Ovary (tissue), 9 donors: ENCODE results near the gene ANO10. TPM values are rescaled to one million over a fixed set of nuclear protein-coding genes. Genes with fewer than 3 reads are reported as not detected.

Experiments used
- DNase-seq, 5 donors: peaks; one replicate each; pipeline ENCODE4 v3.0.0-alpha.2; 2019 to 2020
- H3K27ac ChIP-seq, 2 donors: fragments of 200-600 bp; one replicate each; pipeline versions ENCODE4 v1.5.1 to v1.8.0; 2019 to 2022
- H3K27me3 ChIP-seq: fragments of 200-600 bp; one replicate; pipeline ENCODE4 v1.8.0; 2022
- H3K36me3 ChIP-seq: fragments of 200-600 bp; sonication (generic); one replicate; pipeline ENCODE4 v1.5.1; 2019
- H3K4me1 ChIP-seq: one replicate; pipeline ENCODE4 v1.8.1; 2013; ENCODE audit warnings: mild to moderate bottlenecking, moderate library complexity; ENCODE audit not compliant: insufficient read depth
- H3K4me3 ChIP-seq: fragments of 200-600 bp; sonication (generic); one replicate; pipeline ENCODE4 v1.5.1; 2017
- H3K9me3 ChIP-seq, 2 donors: fragments of 200-600 bp in 1 of 2; sonication (generic) in 1 of 2; one replicate each; pipeline versions ENCODE4 v1.5.1 to v1.8.1; 2013 to 2019; ENCODE audit warnings: mild to moderate bottlenecking in 1 of 2, moderate library complexity in 1 of 2
- CTCF ChIP-seq, 3 donors: fragments of 450-650 bp in 2 of 3; fragments of 200-600 bp in 1 of 3; IDR thresholded peaks; one replicate each; pipeline versions ENCODE4 v1.5.1 to v1.8.0; 2016 to 2022; ENCODE audit warnings: antibody characterized with exemption in 3 of 3, mild to moderate bottlenecking in 1 of 3
- EP300 ChIP-seq: sonication (generic); formaldehyde crosslinking; IDR thresholded peaks from one replicate; pipeline ENCODE4 v1.6.1; 2017; ENCODE audit warnings: antibody characterized with exemption
- POLR2A ChIP-seq: fragments of 450-650 bp; IDR thresholded peaks from one replicate; pipeline ENCODE4 v1.6.1; 2017; ENCODE audit warnings: antibody characterized with exemption, mild to moderate bottlenecking, moderate library complexity
- WGBS, 3 donors: extraction: QIAGEN DNeasy Blood & Tissue Kit in 1 of 3; methylation state at CpG; one replicate each; pipeline versions ENCODE4 v1.1.5 to v1.1.7; 2013 to 2017; 5-methylcytosine and 5-hydroxymethylcytosine counted together
- intact Hi-C, 4 donors: fragments of 100-400 bp; cut with DNase I; formaldehyde crosslinking; loops; one replicate each; pipeline versions ENCODE4 v1.11.0 to v1.15.1; 2022 to 2023
- polyA plus RNA-seq, 2 donors: library from polyadenylated mRNA; stranded (reverse); fragments of 200-250 nt in 1 of 2; fragments of 350-450 nt in 1 of 2; fragmentation: Illumina TruSeq in 1 of 2; extraction: RNeasy Lipid Tissue Mini Kit (QIAGEN cat#74804) in 1 of 2; gene quantifications; one replicate each; pipeline ENCODE4 v1.2.3, GENCODE V29; 2013 to 2014
- total RNA-seq, 7 donors: library from RNA; depleted of rRNA in 2 of 7; stranded (reverse); fragments of >200 nt in 2 of 7; fragmentation: NEBNext Ultra II Directional in 3 of 7; extraction: Animal tissue kit (Norgen Biotek cat#: 25700) in 3 of 7; gene quantifications; one replicate each; pipeline versions ENCODE4 v1.1.0 to v1.2.4, GENCODE V29; 2016 to 2023
- donor health status: DM: no; HTN: no; CAD: no; lungs with moderate emphysema.
- donor health status: DM: no; HTN: no; CAD: no.
- donor health status: Bipolar disorder and iron deficiency.
- donor health status: DM: yes; HTN: yes; CAD: no.
- donor health status: DM: no; HTN: no; CAD: no.
- donor health status: DM: yes; HTN: yes; CAD: no.

ANO10 gene
- total and polyA plus RNA-seq, 9 donors: 12.2 to 58.7 (median 21.7) TPM

GRCh38 chr3:43531835-43532234, 90.0 kb downstream of the ANO10 start:
- Histone ChIP-seq H3K4me1 (no peaks in the 10 kb centered on the region), H3K27me3 (no peaks in the 10 kb centered on the region), H3K36me3 (no peaks in the 10 kb centered on the region), H3K27ac (no peak overlapping the region), H3K4me3 (no peak overlapping the region), H3K9me3 (no peaks in the 10 kb centered on the region)
- TF ChIP-seq EP300 (no peak), POLR2A (no peak), CTCF (IDR thresholded peaks at IDR 0.05) (no peak)
- DNase-seq: no peak
- WGBS, 3 donors: 91 to 97% (median 95%) methylated on average over 3 of the region's 3 CpGs
- intact Hi-C loops: loop anchor here in 1 of 4 donors (10.0 kb wide), 1 partner anchor 333 kb away; no protein-coding TSS in a partner anchor

- intact Hi-C loops: no loop called here
- Histone ChIP-seq H3K9me3 (no peaks in the 10 kb centered on the region), H3K27ac (no peak overlapping the region), H3K36me3 (no peaks in the 10 kb centered on the region), H3K27me3 (no peaks in the 10 kb centered on the region), H3K4me3 (no peak overlapping the region), H3K4me1 (no peaks in the 10 kb centered on the region)
- TF ChIP-seq EP300 (no peak), CTCF (IDR thresholded peaks at IDR 0.05) (no peak), POLR2A (no peak)
- DNase-seq: no peak
These were observed 93.2 kb downstream of the ANO10 start for GRCh38 chr3:43528498-43529099.

- no peak for DNase-seq
- no peaks in the 10 kb centered on the region for H3K4me1 ChIP-seq
- no peak overlapping the region for H3K27ac ChIP-seq
- no peaks in the 10 kb centered on the region for H3K36me3 ChIP-seq
- no peak for TF ChIP-seq EP300
- TF ChIP-seq CTCF (IDR thresholded peaks at IDR 0.05): no peak
- TF ChIP-seq POLR2A: no peak
- no peaks in the 10 kb centered on the region for H3K9me3 ChIP-seq
- no peaks in the 10 kb centered on the region for H3K27me3 ChIP-seq
- no peak overlapping the region for H3K4me3 ChIP-seq
- intact Hi-C loops: no loop called here
These were observed 94.9 kb downstream of the ANO10 start for GRCh38 chr3:43526956-43527355.

- TF ChIP-seq POLR2A (no peak), CTCF (IDR thresholded peaks at IDR 0.05) (no peak), EP300 (no peak)
- Histone ChIP-seq H3K9me3 (no peaks in the 10 kb centered on the region), H3K4me3 (no peak overlapping the region), H3K4me1 (no peaks in the 10 kb centered on the region), H3K36me3 (no peaks in the 10 kb centered on the region), H3K27me3 (no peaks in the 10 kb centered on the region), H3K27ac (no peak overlapping the region)
- WGBS, 3 donors: 87 to 92% (median 91%) methylated on average over 4 of the region's 4 CpGs
- DNase-seq: no peak
- intact Hi-C loops: no loop called here
These were observed 95.7 kb downstream of the ANO10 start for GRCh38 chr3:43525941-43526607.
